ENCODE results near the gene SKI. TPM values are rescaled to one million over a fixed set of nuclear protein-coding genes. Genes with fewer than 3 reads are reported as not detected.

The SKI gene
- total RNA-seq, 1 experiment from 2014 or later, result 89.5 TPM

DNA sequence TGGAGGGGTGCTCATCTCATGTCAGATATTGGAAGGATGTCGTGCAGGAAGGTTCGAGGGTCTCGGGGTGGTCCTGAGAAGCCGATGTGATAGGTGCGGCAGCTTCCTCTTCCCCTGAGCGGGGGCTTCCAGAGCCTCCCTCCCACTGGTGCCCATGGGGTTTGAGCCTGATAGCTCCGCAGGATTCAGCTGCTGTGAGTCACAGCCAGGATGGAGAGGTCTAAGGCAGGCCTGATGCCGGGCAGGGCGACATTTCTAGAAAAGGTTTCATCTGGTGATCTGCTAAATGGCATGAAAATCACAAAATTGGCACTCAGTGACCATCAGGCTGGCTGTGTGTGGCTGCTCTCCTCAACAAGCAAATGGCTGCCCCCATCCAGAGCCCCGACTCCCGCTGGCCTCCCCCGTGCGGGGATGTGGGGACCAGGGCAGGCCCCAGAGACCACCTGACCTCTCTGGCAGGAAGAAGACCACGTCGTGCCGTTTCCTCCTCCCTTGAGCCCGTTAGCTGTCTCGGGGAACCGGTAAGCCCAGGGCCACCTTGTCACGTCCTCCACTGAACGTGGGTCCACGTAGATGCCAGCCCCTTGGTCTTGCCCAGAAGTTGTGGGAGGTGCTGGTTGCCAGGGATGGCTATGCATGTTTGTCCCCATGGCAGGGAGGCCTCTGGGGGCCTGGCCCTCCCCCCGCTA lies 66.1 kb downstream of the SKI start:
- H3K27ac Mint-ChIP-seq, result peak overlapping the region in 2 of 3 experiments; percentile 44 to 66; a peak in 2 of 7 replicates
- Histone ChIP-seq H3K14ac (ENCODE audit: insufficient read depth, low read length) (no peak overlapping the region), H3T11ph (ENCODE audit: low read length) (no peak overlapping the region), H3K4me2 (ENCODE audit: insufficient read depth, insufficient read length, low read length) (no peak overlapping the region), H3K27ac (ENCODE audit: insufficient read length, low read depth, low read length) (no peak overlapping the region), H3K27me3 (ENCODE audit: insufficient read depth, low read length) (no peaks in the 10 kb centered on the region), H3K4ac (ENCODE audit: low read depth, low read length) (no peak overlapping the region), H2AFZ (ENCODE audit: low read length) (no peak overlapping the region), H3K9ac (ENCODE audit: extremely low read depth, insufficient read length, low read length) (no peak overlapping the region), H3K79me2 (ENCODE audit: insufficient read depth, low read length) (peaks cover 34% of the 10 kb centered on the region; the same call in 1 of the 2 replicates), H3K18ac (ENCODE audit: insufficient read length, low read depth, low read length) (no peak overlapping the region), H2BK5ac (ENCODE audit: insufficient read length, low read length) (no peak overlapping the region), H3K79me1 (ENCODE audit: insufficient read depth, low read depth, low read length, poor library complexity, severe bottlenecking) (peaks cover 10% of the 10 kb centered on the region), H3K23me2 (ENCODE audit: insufficient read length, low read depth, low read length, poor library complexity, severe bottlenecking) (no peaks in the 10 kb centered on the region), H3K4me1 (ENCODE audit: insufficient read depth, low read length) (no peaks in the 10 kb centered on the region), H2BK120ac (ENCODE audit: low read depth, low read length, poor library complexity, severe bottlenecking) (no peak overlapping the region), H3K23ac (ENCODE audit: insufficient read length, low read depth, low read length) (no peak overlapping the region), H4K8ac (replicated peaks; ENCODE audit: insufficient read length, low read depth, low read length) (no peak overlapping the region), H4K20me1 (ENCODE audit: control insufficient read depth, insufficient read depth, insufficient read length) (peaks cover 4% of the 10 kb centered on the region), H4K91ac (ENCODE audit: insufficient read length, low read depth, low read length) (no peak overlapping the region), H3K9me3 (ENCODE audit: control insufficient read depth, low read depth, low read length) (no peaks in the 10 kb centered on the region), H4K5ac (ENCODE audit: insufficient read length, low read depth, low read length) (no peak overlapping the region), H2BK12ac (ENCODE audit: insufficient read length, low read depth, low read length) (no peak overlapping the region), H3K56ac (ENCODE audit: insufficient read length, low read depth, low read length) (no peak overlapping the region), H2BK15ac (ENCODE audit: low read depth, low read length) (no peak overlapping the region), H2BK20ac (ENCODE audit: low read depth, low read length, poor library complexity, severe bottlenecking) (no peak overlapping the region), H2AK5ac (ENCODE audit: insufficient read length, low read length) (no peak overlapping the region)
- H3K4me3 Mint-ChIP-seq, result no peak overlapping the region
- no CpG with 5 or more reads among the region's 23 CpGs for WGBS (ENCODE audit: extremely low coverage, insufficient read length, low lambda C conversion rate)
- TF ChIP-seq, protein P1, sequence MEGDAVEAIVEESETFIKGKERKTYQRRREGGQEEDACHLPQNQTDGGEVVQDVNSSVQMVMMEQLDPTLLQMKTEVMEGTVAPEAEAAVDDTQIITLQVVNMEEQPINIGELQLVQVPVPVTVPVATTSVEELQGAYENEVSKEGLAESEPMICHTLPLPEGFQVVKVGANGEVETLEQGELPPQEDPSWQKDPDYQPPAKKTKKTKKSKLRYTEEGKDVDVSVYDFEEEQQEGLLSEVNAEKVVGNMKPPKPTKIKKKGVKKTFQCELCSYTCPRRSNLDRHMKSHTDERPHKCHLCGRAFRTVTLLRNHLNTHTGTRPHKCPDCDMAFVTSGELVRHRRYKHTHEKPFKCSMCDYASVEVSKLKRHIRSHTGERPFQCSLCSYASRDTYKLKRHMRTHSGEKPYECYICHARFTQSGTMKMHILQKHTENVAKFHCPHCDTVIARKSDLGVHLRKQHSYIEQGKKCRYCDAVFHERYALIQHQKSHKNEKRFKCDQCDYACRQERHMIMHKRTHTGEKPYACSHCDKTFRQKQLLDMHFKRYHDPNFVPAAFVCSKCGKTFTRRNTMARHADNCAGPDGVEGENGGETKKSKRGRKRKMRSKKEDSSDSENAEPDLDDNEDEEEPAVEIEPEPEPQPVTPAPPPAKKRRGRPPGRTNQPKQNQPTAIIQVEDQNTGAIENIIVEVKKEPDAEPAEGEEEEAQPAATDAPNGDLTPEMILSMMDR (conservative IDR thresholded peaks at IDR 0.05), result no peak
- no peak for DNase-seq
- H3K27me3 Mint-ChIP-seq (ENCODE audit: low read depth), result no peaks in the 10 kb centered on the region; the same call in 1 of the 2 replicates
- H3K4me1 Mint-ChIP-seq, result peaks cover 31 to 38% of the 10 kb centered on the region in 2 experiments
- H3K9me3 Mint-ChIP-seq, result no peaks in the 10 kb centered on the region; a peak in 1 of 5 replicates
- H3K36me3 Mint-ChIP-seq (ENCODE audit: insufficient read depth in 1 of 3, low read depth in 3 of 3), result peaks cover 0 to 8% (median 0%) of the 10 kb centered on the region in 3 experiments; a peak in 3 of 7 replicates
